Endodermal cell (in vitro differentiated cells): ENCODE results near the gene SAMD14. TPM values are rescaled to one million over a fixed set of nuclear protein-coding genes. Genes with fewer than 3 reads are reported as not detected.

Source experiments
- DNase-seq: peaks from one replicate; pipeline ENCODE4 v3.0.0-alpha.2; 2017
- H3K27ac ChIP-seq: 2 replicates; pipeline ENCODE4 v1.5.1; 2013; ENCODE audit warnings: mild to moderate bottlenecking, low read depth, low read length, moderate library complexity
- H3K27me3 ChIP-seq: 2 replicates; pipeline ENCODE4 v1.6.1; 2013; ENCODE audit warnings: mild to moderate bottlenecking, low read length, moderate library complexity; ENCODE audit not compliant: insufficient read depth, control insufficient read depth, poor library complexity, severe bottlenecking
- H3K36me3 ChIP-seq: 2 replicates; pipeline ENCODE4 v1.7.0; 2013; ENCODE audit warnings: mild to moderate bottlenecking, low read length, moderate library complexity; ENCODE audit not compliant: control insufficient read depth, insufficient read depth
- H3K4me1 ChIP-seq: one replicate; pipeline ENCODE4 v1.7.0; 2013; ENCODE audit warnings: low read length; ENCODE audit not compliant: control insufficient read depth, insufficient read depth
- H3K4me3 ChIP-seq: 2 replicates; pipeline ENCODE4 v1.5.1; 2013; ENCODE audit warnings: mild to moderate bottlenecking, low read length, moderate library complexity
- H3K9ac ChIP-seq: 2 replicates; pipeline ENCODE4 v1.6.1; 2013; ENCODE audit warnings: mild to moderate bottlenecking, low read length, moderate library complexity; ENCODE audit not compliant: poor library complexity, severe bottlenecking; ENCODE audit errors: extremely low read depth
- H3K9me3 ChIP-seq: 2 replicates; pipeline ENCODE4 v1.6.1; 2013; ENCODE audit warnings: mild to moderate bottlenecking, low read length, moderate library complexity; ENCODE audit not compliant: control insufficient read depth
- H3K27ac Mint-ChIP-seq: 2 replicates; pipeline ENCODE4 v1.8.0; 2020; ENCODE audit warnings: mixed read lengths
- H3K27me3 Mint-ChIP-seq: 2 replicates; pipeline ENCODE4 v1.8.0; 2021; ENCODE audit warnings: mild to moderate bottlenecking, mixed read lengths; ENCODE audit not compliant: insufficient read depth
- H3K36me3 Mint-ChIP-seq: 2 replicates; pipeline ENCODE4 v1.8.0; 2020; ENCODE audit warnings: low read depth, mixed read lengths
- H3K4me1 Mint-ChIP-seq: 2 replicates; pipeline ENCODE4 v1.8.0; 2020; ENCODE audit warnings: mixed read lengths
- H3K4me3 Mint-ChIP-seq: 2 replicates; pipeline ENCODE4 v1.8.0; 2020; ENCODE audit warnings: mild to moderate bottlenecking, moderate library complexity, mixed read lengths
- H3K9me3 Mint-ChIP-seq: 2 replicates; pipeline ENCODE4 v1.8.0; 2020; ENCODE audit warnings: mild to moderate bottlenecking, mixed read lengths
- WGBS, 2 experiments: methylation state at CpG; one replicate each; pipeline versions ENCODE4 v1.1.5 to v1.1.7; 2013; ENCODE audit warnings: missing lambda C conversion rate in 2 of 2, mixed read lengths in 1 of 2; ENCODE audit not compliant: insufficient coverage in 1 of 2, insufficient read length in 1 of 2; 5-methylcytosine and 5-hydroxymethylcytosine counted together
- total RNA-seq, 2 donors: library from RNA; stranded (reverse); fragmentation: NEBNext Ultra II Directional in 1 of 2; extraction: Animal tissue kit (Norgen Biotek cat#: 25700) in 1 of 2; gene quantifications; 2 replicates in 1 of 2; 3 replicates in 1 of 2; pipeline ENCODE4 v1.2.1, GENCODE V29; 2021
- TF ChIP-seq, protein P1 (sequence below): fragments of 200-600 bp; sonication (generic); conservative IDR thresholded peaks from 2 replicates; pipeline ENCODE4 v1.5.0; 2021; ENCODE audit warnings: antibody characterized with exemption, mild to moderate bottlenecking

SAMD14 gene
- total RNA-seq, 2 donors from 2014 or later: 9.5 to 23.2 TPM

GRCh38 chr17:50139185-50139783 is 9.3 kb upstream of the SAMD14 start:
- no peaks in the 10 kb centered on the region for H3K9me3 Mint-ChIP-seq
- peaks cover 77% of the 10 kb centered on the region for H3K36me3 Mint-ChIP-seq
- H3K9ac ChIP-seq: no peak overlapping the region
- no peak for DNase-seq
- H3K27me3 Mint-ChIP-seq: no peaks in the 10 kb centered on the region
- H3K4me3 ChIP-seq: no peak overlapping the region
- no peak overlapping the region for H3K27ac ChIP-seq
- H3K4me1 Mint-ChIP-seq: peaks cover 3% of the 10 kb centered on the region
- no peak overlapping the region for H3K27ac Mint-ChIP-seq
- peaks cover 71% of the 10 kb centered on the region for H3K36me3 ChIP-seq
- no peak overlapping the region for H3K4me3 Mint-ChIP-seq
- TF ChIP-seq, protein P1, sequence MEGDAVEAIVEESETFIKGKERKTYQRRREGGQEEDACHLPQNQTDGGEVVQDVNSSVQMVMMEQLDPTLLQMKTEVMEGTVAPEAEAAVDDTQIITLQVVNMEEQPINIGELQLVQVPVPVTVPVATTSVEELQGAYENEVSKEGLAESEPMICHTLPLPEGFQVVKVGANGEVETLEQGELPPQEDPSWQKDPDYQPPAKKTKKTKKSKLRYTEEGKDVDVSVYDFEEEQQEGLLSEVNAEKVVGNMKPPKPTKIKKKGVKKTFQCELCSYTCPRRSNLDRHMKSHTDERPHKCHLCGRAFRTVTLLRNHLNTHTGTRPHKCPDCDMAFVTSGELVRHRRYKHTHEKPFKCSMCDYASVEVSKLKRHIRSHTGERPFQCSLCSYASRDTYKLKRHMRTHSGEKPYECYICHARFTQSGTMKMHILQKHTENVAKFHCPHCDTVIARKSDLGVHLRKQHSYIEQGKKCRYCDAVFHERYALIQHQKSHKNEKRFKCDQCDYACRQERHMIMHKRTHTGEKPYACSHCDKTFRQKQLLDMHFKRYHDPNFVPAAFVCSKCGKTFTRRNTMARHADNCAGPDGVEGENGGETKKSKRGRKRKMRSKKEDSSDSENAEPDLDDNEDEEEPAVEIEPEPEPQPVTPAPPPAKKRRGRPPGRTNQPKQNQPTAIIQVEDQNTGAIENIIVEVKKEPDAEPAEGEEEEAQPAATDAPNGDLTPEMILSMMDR: no peak
- peaks cover 3% of the 10 kb centered on the region for H3K4me1 ChIP-seq
- 90 to 92% methylated on average over 11 to 15 of the region's 15 CpGs for WGBS, 2 experiments
- H3K9me3 ChIP-seq: no peaks in the 10 kb centered on the region
- no peaks in the 10 kb centered on the region for H3K27me3 ChIP-seq

DNA sequence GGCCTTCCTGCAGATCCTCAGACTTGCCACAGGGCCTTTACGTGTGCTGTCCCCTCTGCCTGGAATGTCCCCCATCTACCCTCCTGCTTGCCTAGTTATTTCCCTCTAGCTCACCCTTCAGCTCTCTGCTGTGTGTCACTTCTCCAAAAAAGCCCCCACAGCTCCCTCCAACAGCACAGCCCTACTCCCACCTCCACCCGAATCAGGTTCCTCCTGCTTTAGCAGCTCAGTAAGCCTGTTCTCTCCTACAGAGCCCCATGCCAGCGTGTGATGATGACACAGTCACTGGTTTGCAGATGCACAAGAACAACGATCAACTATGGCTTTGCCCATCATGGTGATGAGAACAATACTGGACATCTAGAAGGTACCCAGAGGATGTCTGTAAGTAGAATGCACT is 7.1 kb upstream of the SAMD14 start:
- H3K27me3 ChIP-seq: no peaks in the 10 kb centered on the region
- H3K27me3 Mint-ChIP-seq: peaks cover 2% of the 10 kb centered on the region
- peaks cover 55% of the 10 kb centered on the region for H3K36me3 Mint-ChIP-seq
- 95 to 100% methylated on average over 3 to 4 of the region's 4 CpGs for WGBS, 2 experiments
- peaks cover 58% of the 10 kb centered on the region for H3K36me3 ChIP-seq
- H3K9ac ChIP-seq: no peak overlapping the region
- H3K27ac ChIP-seq: no peak overlapping the region
- peaks cover 7% of the 10 kb centered on the region for H3K4me1 Mint-ChIP-seq
- no peak overlapping the region for H3K4me3 Mint-ChIP-seq
- H3K4me3 ChIP-seq: no peak overlapping the region
- no peak for DNase-seq
- H3K9me3 ChIP-seq: no peaks in the 10 kb centered on the region
- TF ChIP-seq, protein P1: no peak
- no peak overlapping the region for H3K27ac Mint-ChIP-seq
- peaks cover 3% of the 10 kb centered on the region for H3K4me1 ChIP-seq
- no peaks in the 10 kb centered on the region for H3K9me3 Mint-ChIP-seq

DNA sequence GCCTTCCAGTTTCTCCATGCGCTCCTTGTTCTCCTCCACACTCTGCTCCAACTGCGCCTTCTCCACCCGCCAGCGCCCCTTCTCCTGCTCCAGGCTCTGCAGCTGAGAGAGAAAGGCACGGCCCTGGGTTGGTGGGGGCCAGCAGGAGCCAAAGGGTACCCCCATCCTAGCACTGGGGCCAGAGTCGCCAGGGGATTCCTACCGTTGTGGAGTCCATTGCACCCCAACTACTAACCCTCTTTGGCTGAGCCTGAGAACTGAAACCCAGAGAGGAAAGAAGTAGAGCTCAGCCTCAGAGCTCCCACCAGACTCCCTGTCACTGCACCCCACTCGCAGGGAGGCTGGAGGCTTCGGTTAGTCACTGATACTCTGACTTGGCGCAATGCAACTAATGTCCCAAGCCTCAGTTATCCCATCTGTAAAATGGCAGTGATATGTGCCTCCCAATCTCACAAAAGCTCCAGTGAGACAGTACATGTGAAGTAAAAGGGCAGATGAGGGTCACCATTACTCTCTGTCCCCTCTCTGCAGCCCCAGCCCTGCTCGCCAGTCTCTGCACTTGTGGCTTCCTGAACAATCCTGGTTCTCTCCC is 6.2 kb upstream of the SAMD14 start:
- H3K36me3 Mint-ChIP-seq: peaks cover 46% of the 10 kb centered on the region
- no peaks in the 10 kb centered on the region for H3K9me3 Mint-ChIP-seq
- H3K4me3 Mint-ChIP-seq: no peak overlapping the region
- H3K27me3 Mint-ChIP-seq: peaks cover 10% of the 10 kb centered on the region
- Histone ChIP-seq H3K4me1 (peaks cover 3% of the 10 kb centered on the region), H3K27me3 (no peaks in the 10 kb centered on the region), H3K4me3 (no peak overlapping the region), H3K27ac (no peak overlapping the region), H3K9ac (no peak overlapping the region), H3K36me3 (peaks cover 53% of the 10 kb centered on the region), H3K9me3 (no peaks in the 10 kb centered on the region)
- TF ChIP-seq, protein P1: no peak
- 90 to 98% methylated on average over 8 to 11 of the region's 11 CpGs for WGBS, 2 experiments
- no peak for DNase-seq
- no peak overlapping the region for H3K27ac Mint-ChIP-seq
- peaks cover 7% of the 10 kb centered on the region for H3K4me1 Mint-ChIP-seq
